ENCODE data around the gene PNPLA6.

GRCh38 chr19:7600721-7601120 lies 65.2 kb downstream of the PNPLA6 start:
- no peak for TF ChIP-seq CTCF (IDR thresholded peaks at IDR 0.05)
- no peak for TF ChIP-seq POLR2A (IDR thresholded peaks at IDR 0.05)
- no peak for TF ChIP-seq POLR2AphosphoS5 (IDR thresholded peaks at IDR 0.05)
